Stomach (tissue), 9 donors: Measurements from ENCODE around the gene LAYN. TPM values are rescaled to one million over a fixed set of nuclear protein-coding genes. Genes with fewer than 3 reads are reported as not detected.
A peak's percentile ranks its signal among the peaks of the same experiment; 100 is the strongest.

Experiments
- DNase-seq, 2 donors: peaks; one replicate each; pipeline versions ENCODE4 v3.0.0 to v3.0.0-alpha.2; 2013 to 2019
- H3K27ac ChIP-seq, 5 donors: fragments of 200-600 bp in 4 of 5; sonication (generic) in 4 of 5; one replicate each; pipeline ENCODE4 v1.5.1; 2013 to 2019; ENCODE audit warnings: mild to moderate bottlenecking in 1 of 5, moderate library complexity in 1 of 5
- H3K27me3 ChIP-seq, 3 donors: fragments of 200-600 bp; sonication (generic); one replicate each; pipeline ENCODE4 v1.5.1; 2017 to 2019; ENCODE audit warnings: mixed run types in 1 of 3
- H3K36me3 ChIP-seq, 4 donors: fragments of 200-600 bp; sonication (generic); 1 replicate in 3 of 4; 2 replicates in 1 of 4; pipeline ENCODE4 v1.5.1; 2016 to 2019
- H3K4me1 ChIP-seq, 4 donors: fragments of 200-600 bp; sonication (generic); one replicate each; pipeline ENCODE4 v1.5.1; 2016 to 2019
- H3K4me3 ChIP-seq, 4 donors: fragments of 200-600 bp; sonication (generic) in 3 of 4; one replicate each; pipeline ENCODE4 v1.5.1; 2016 to 2019; ENCODE audit warnings: mild to moderate bottlenecking in 1 of 4
- H3K9me3 ChIP-seq, 4 donors: fragments of 200-600 bp; sonication (generic); one replicate each; pipeline ENCODE4 v1.5.1; 2016 to 2019
- CTCF ChIP-seq, 7 experiments: fragments of 450-650 bp in 4 of 7; fragments of 200-600 bp in 3 of 7; sonication (generic) in 3 of 7; IDR thresholded peaks; one replicate each; pipeline ENCODE4 v1.5.1; 2016 to 2019; ENCODE audit warnings: antibody characterized with exemption in 7 of 7, control low read depth in 2 of 7, mild to moderate bottlenecking in 1 of 7
- EP300 ChIP-seq: sonication (generic); formaldehyde crosslinking; IDR thresholded peaks from one replicate; pipeline ENCODE4 v1.6.1; 2017; ENCODE audit warnings: antibody characterized with exemption
- POLR2A ChIP-seq, 4 donors: fragments of 450-650 bp; IDR thresholded peaks; one replicate each; pipeline ENCODE4 v1.6.1; 2016; ENCODE audit warnings: antibody characterized with exemption in 4 of 4, control low read depth in 2 of 4, mild to moderate bottlenecking in 1 of 4, moderate library complexity in 1 of 4
- POLR2AphosphoS5 ChIP-seq, 3 donors: sonication (generic); formaldehyde crosslinking; IDR thresholded peaks; one replicate each; pipeline ENCODE4 v1.6.1; 2016; ENCODE audit warnings: antibody characterized with exemption in 3 of 3
- WGBS, 5 donors: extraction: QIAGEN DNeasy Blood & Tissue Kit in 3 of 5; methylation state at CpG; one replicate each; pipeline versions ENCODE4 v1.1.5 to v1.1.7; 2013 to 2018; 5-methylcytosine and 5-hydroxymethylcytosine counted together
- intact Hi-C: fragments of 100-400 bp; cut with DNase I; formaldehyde crosslinking; loops from one replicate; pipeline ENCODE4 v1.15.1; 2023; ENCODE audit warnings: low total_unique reads
- polyA plus RNA-seq, 3 donors: library from polyadenylated mRNA; stranded (reverse); fragments of 200-250 nt; gene quantifications; one replicate each; pipeline ENCODE4 v1.2.3, GENCODE V29; 2013
- total RNA-seq, 5 donors: library from RNA; depleted of rRNA; stranded (reverse); fragments of >200 nt; gene quantifications; one replicate each; pipeline versions ENCODE4 v1.1.0 to v1.2.3, GENCODE V29; 2014 to 2016
- donor health status: healthy with polysubstance abuse.
- donor health status: Bipolar disorder and iron deficiency.
- donor health status: healthy.

The LAYN gene
- total and polyA plus RNA-seq, 8 donors, result 0.87 to 54.0 (median 5.6) TPM

- TF ChIP-seq POLR2AphosphoS5 (IDR thresholded peaks at IDR 0.05) (peak in 1 of 3 donors; percentile 6), EP300 (no peak), CTCF (IDR thresholded peaks at IDR 0.05) (no peak), POLR2A (IDR thresholded peaks at IDR 0.05) (no peak)
- Histone ChIP-seq H3K4me3 (no peak overlapping the region), H3K36me3 (no peaks in the 10 kb centered on the region), H3K27me3 (peaks cover 0 to 38% (median 20%) of the 10 kb centered on the region in 3 donors), H3K9me3 (no peaks in the 10 kb centered on the region), H3K27ac (peak overlapping the region in 1 of 5 donors; percentile 91), H3K4me1 (peaks cover 11 to 44% (median 27%) of the 10 kb centered on the region in 4 donors)
- peak in 1 of 2 donors; percentile 29 for DNase-seq
- intact Hi-C loops, result no loop called here
- 48 to 83% (median 67%) methylated on average over 1 of the region's 1 CpG for whole genome bisulfite sequencing, 5 donors
These were observed 2.0 kb upstream of the LAYN start for GRCh38 chr11:111538407-111539114.

DNA sequence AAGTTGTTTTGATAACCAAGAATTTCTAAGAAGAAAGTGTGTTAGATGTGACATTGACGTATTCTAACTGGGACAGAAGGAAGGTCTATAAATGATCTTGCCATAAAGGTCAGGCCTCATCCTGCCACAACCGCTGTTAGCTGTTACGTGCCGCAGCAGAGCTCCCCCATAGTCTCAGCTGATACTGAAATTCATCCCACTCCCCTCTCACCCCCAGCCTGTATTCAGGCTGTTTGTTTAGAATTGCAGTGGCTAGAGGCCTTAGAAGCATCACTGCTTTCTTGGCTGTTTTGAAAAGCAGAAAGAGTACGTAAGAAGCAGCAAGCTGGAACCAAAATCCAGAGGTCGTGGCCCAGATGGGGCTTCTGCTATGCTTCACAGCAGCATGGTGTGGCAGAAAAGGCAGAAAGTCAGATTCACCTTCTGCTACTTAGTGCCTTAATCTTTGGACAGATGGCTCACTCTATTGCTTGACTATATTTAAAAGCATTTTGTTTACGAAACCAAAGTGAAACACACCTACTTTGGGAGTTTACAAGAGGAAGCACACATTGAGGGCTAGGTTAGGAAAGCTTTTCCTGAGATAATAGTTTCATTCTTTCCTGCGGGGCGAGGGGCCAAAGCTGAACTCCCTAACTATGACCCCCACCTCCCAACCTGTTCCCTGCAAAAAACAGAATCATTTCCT is 950 bp upstream of the LAYN start:
- H3K36me3 ChIP-seq, result peaks cover 0 to 7% (median 0%) of the 10 kb centered on the region in 4 donors
- 73 to 88% (median 82%) methylated on average over 9 of the region's 9 CpGs for WGBS, 5 donors

GRCh38 chr11:111540937-111541253 is 375 bp downstream of the LAYN start:
- TF ChIP-seq POLR2A (IDR thresholded peaks at IDR 0.05) (no peak), CTCF (IDR thresholded peaks at IDR 0.05) (no peak), EP300 (no peak), POLR2AphosphoS5 (IDR thresholded peaks at IDR 0.05) (no peak)
- H3K9me3 ChIP-seq, result no peaks in the 10 kb centered on the region
- peaks cover 0 to 35% (median 20%) of the 10 kb centered on the region in 3 donors for H3K27me3 ChIP-seq
- intact Hi-C loops, result no loop called here
- peak overlapping the region; percentile 46 to 91 (median 84) for H3K27ac ChIP-seq
- H3K4me3 ChIP-seq, result peak overlapping the region; percentile 55 to 72 (median 62)
- DNase-seq, result no peak
- WGBS, 5 donors, result 1 to 2% (median 1%) methylated on average over 7 to 22 of the region's 22 CpGs
- peaks cover 11 to 44% (median 27%) of the 10 kb centered on the region in 4 donors for H3K4me1 ChIP-seq
- H3K36me3 ChIP-seq, result peaks cover 0 to 16% (median 1%) of the 10 kb centered on the region in 4 donors

More for the DNA sequence above, 950 bp upstream of the LAYN start:
- intact Hi-C loops, result no loop called here
- H3K27me3 ChIP-seq, result peaks cover 0 to 38% (median 20%) of the 10 kb centered on the region in 3 donors
- H3K4me1 ChIP-seq, result peaks cover 11 to 44% (median 27%) of the 10 kb centered on the region in 4 donors
- H3K27ac ChIP-seq, result peak overlapping the region in 4 of 5 donors; percentile 70 to 91 (median 84)
- peak in 1 of 2 donors; percentile 30 for DNase-seq
- H3K4me3 ChIP-seq, result peak overlapping the region; percentile 55 to 72 (median 62)
- H3K9me3 ChIP-seq, result no peaks in the 10 kb centered on the region
- no peak for TF ChIP-seq EP300
- TF ChIP-seq POLR2AphosphoS5 (IDR thresholded peaks at IDR 0.05), result no peak
- TF ChIP-seq CTCF (IDR thresholded peaks at IDR 0.05), result no peak
- TF ChIP-seq POLR2A (IDR thresholded peaks at IDR 0.05), result no peak

- Histone ChIP-seq H3K36me3 (peaks cover 0 to 22% (median 4%) of the 10 kb centered on the region in 4 donors), H3K27me3 (peaks cover 0 to 34% (median 20%) of the 10 kb centered on the region in 3 donors), H3K9me3 (no peaks in the 10 kb centered on the region), H3K4me3 (peak overlapping the region; percentile 55 to 72 (median 62)), H3K4me1 (peaks cover 11 to 44% (median 27%) of the 10 kb centered on the region in 4 donors), H3K27ac (peak overlapping the region; percentile 46 to 91 (median 84))
- intact Hi-C loops, result no loop called here
- DNase-seq, result peak in 1 of 2 donors; percentile 72
- TF ChIP-seq POLR2AphosphoS5 (IDR thresholded peaks at IDR 0.05), result peak; percentile 6 to 52 (median 49)
- TF ChIP-seq POLR2A (IDR thresholded peaks at IDR 0.05), result no peak
- 6 to 12% (median 10%) methylated on average over 21 to 41 of the region's 41 CpGs for WGBS, 5 donors
These were observed 938 bp downstream of the LAYN start for GRCh38 chr11:111541254-111542061.
